Peyer's patch (tissue), 4 donors: ENCODE results near the gene FOCAD. TPM values are rescaled to one million over a fixed set of nuclear protein-coding genes. Genes with fewer than 3 reads are reported as not detected.
A peak's percentile ranks its signal among the peaks of the same experiment; 100 is the strongest.

Source experiments
- DNase-seq, 3 donors: peaks; one replicate each; pipeline ENCODE4 v3.0.0-alpha.2; 2017 to 2019
- H3K27ac ChIP-seq, 4 donors: fragments of 200-600 bp; sonication (generic); one replicate each; pipeline ENCODE4 v1.5.1; 2016 to 2019
- H3K27me3 ChIP-seq, 2 donors: fragments of 200-600 bp; sonication (generic); one replicate each; pipeline ENCODE4 v1.5.1; 2019
- H3K36me3 ChIP-seq, 3 donors: fragments of 200-600 bp; sonication (generic); one replicate each; pipeline ENCODE4 v1.5.1; 2016 to 2019
- H3K4me1 ChIP-seq, 4 donors: fragments of 200-600 bp; sonication (generic); one replicate each; pipeline ENCODE4 v1.5.1; 2016 to 2019
- H3K4me3 ChIP-seq, 4 donors: fragments of 200-600 bp; sonication (generic); 1 replicate in 3 of 4; 2 replicates in 1 of 4; pipeline ENCODE4 v1.5.1; 2016 to 2019; ENCODE audit warnings: mild to moderate bottlenecking in 1 of 4
- H3K9me3 ChIP-seq, 4 donors: fragments of 200-600 bp; sonication (generic); one replicate each; pipeline ENCODE4 v1.5.1; 2016 to 2019; ENCODE audit warnings: mild to moderate bottlenecking in 1 of 4
- CTCF ChIP-seq, 6 experiments: fragments of 450-650 bp in 4 of 6; fragments of 200-600 bp in 2 of 6; sonication (generic) in 1 of 6; IDR thresholded peaks; one replicate each; pipeline ENCODE4 v1.5.1; 2017 to 2019; ENCODE audit warnings: antibody characterized with exemption in 6 of 6, mild to moderate bottlenecking in 3 of 6, moderate library complexity in 1 of 6
- POLR2A ChIP-seq, 2 donors: fragments of 450-650 bp; IDR thresholded peaks; one replicate each; pipeline ENCODE4 v1.5.1; 2017; ENCODE audit warnings: antibody characterized with exemption in 2 of 2, mild to moderate bottlenecking in 2 of 2, moderate library complexity in 2 of 2
- total RNA-seq, 4 donors: library from RNA; depleted of rRNA; stranded (reverse); fragments of >200 nt; gene quantifications; one replicate each; pipeline ENCODE4 v1.1.0, GENCODE V29; 2016

FOCAD gene
- total RNA-seq, 4 donors from 2014 or later, result 19.4 to 42.1 (median 28.7) TPM

- peak in 1 of 3 donors; percentile 42 for DNase-seq
- Histone ChIP-seq H3K4me3 (no peak overlapping the region), H3K27ac (peak overlapping the region in 1 of 4 donors; percentile 50), H3K4me1 (peaks cover 0 to 3% (median 0%) of the 10 kb centered on the region in 4 donors), H3K9me3 (no peaks in the 10 kb centered on the region), H3K27me3 (no peaks in the 10 kb centered on the region), H3K36me3 (no peaks in the 10 kb centered on the region)
- TF ChIP-seq POLR2A (IDR thresholded peaks at IDR 0.05) (no peak), CTCF (IDR thresholded peaks at IDR 0.05) (no peak)
Observed at GRCh38 chr9:20996809-20997208, 312.8 kb downstream of the FOCAD start.

DNA sequence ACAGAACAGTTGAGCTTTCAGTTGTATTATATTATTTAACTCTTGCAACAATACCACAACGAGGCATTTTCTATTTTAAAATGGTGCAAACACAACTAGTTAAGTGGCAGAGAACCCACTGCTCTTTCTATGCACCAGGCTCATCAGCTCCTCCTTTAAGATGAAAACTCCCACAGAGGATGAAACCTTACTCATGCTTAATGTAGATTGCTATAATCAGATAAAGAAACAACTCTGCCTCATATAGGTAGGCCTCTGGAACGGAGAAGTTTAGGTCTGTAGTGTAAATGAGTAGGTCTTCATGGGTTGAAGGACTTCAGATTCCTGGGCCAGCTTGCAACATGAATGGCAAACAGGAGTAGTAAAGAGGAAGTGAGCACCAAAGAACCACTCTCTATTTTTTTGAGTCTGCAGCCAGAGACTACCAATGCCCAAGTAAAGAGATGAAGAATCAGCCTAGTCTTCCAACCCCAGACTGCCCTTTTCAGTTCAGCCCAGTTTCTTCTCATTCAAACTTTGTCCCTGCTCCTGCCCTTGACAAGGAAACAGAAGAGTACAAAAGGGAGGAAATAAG lies 313.5 kb downstream of the FOCAD start:
- H3K27ac ChIP-seq, result peak overlapping the region in 2 of 4 donors; percentile 21 to 32

DNA sequence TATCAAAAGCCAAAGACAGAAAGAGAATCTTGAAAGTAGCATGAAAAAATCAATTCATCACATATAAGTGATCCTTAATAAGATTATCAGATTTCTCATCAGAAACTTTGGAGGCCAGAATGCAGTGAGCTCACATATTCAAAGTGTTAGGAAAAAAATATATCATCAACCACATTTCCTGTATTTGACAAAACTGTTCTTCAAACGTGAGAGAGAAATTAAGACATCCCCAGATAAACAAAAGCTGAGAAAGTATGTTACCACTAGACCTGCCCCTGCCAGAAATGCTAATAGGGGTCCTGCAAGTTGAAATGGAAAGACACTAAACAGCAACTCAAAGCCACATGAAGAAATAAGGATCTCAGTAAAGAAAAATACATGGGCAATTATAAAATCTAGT lies 317.5 kb downstream of the FOCAD start:
- TF ChIP-seq POLR2A (IDR thresholded peaks at IDR 0.05), result no peak
- TF ChIP-seq CTCF (IDR thresholded peaks at IDR 0.05), result no peak

More for the DNA sequence above, 313.5 kb downstream of the FOCAD start:
- H3K4me3 ChIP-seq, result no peak overlapping the region
- DNase-seq, result no peak
- no peaks in the 10 kb centered on the region for H3K36me3 ChIP-seq
- H3K27me3 ChIP-seq, result no peaks in the 10 kb centered on the region
- TF ChIP-seq CTCF (IDR thresholded peaks at IDR 0.05) (no peak), POLR2A (IDR thresholded peaks at IDR 0.05) (no peak)
- H3K4me1 ChIP-seq, result peaks cover 0 to 3% (median 0%) of the 10 kb centered on the region in 4 donors
- H3K9me3 ChIP-seq, result no peaks in the 10 kb centered on the region

GRCh38 chr9:21002040-21002439 lies 318.0 kb downstream of the FOCAD start:
- Histone ChIP-seq H3K27me3 (no peaks in the 10 kb centered on the region), H3K4me1 (no peaks in the 10 kb centered on the region), H3K27ac (peak overlapping the region in 3 of 4 donors; percentile 3 to 23 (median 18)), H3K9me3 (no peaks in the 10 kb centered on the region), H3K36me3 (peaks cover 0 to 6% (median 0%) of the 10 kb centered on the region in 3 donors), H3K4me3 (no peak overlapping the region)
- no peak for DNase-seq
- TF ChIP-seq CTCF (IDR thresholded peaks at IDR 0.05) (no peak), POLR2A (IDR thresholded peaks at IDR 0.05) (no peak)

More for the DNA sequence above, 317.5 kb downstream of the FOCAD start:
- H3K4me3 ChIP-seq, result no peak overlapping the region
- H3K4me1 ChIP-seq, result peaks cover 0 to 3% (median 0%) of the 10 kb centered on the region in 4 donors
- H3K27ac ChIP-seq, result peak overlapping the region in 2 of 4 donors; percentile 3 to 23
- H3K27me3 ChIP-seq, result no peaks in the 10 kb centered on the region
- no peak for DNase-seq
- peaks cover 0 to 6% (median 0%) of the 10 kb centered on the region in 3 donors for H3K36me3 ChIP-seq
- no peaks in the 10 kb centered on the region for H3K9me3 ChIP-seq

DNA sequence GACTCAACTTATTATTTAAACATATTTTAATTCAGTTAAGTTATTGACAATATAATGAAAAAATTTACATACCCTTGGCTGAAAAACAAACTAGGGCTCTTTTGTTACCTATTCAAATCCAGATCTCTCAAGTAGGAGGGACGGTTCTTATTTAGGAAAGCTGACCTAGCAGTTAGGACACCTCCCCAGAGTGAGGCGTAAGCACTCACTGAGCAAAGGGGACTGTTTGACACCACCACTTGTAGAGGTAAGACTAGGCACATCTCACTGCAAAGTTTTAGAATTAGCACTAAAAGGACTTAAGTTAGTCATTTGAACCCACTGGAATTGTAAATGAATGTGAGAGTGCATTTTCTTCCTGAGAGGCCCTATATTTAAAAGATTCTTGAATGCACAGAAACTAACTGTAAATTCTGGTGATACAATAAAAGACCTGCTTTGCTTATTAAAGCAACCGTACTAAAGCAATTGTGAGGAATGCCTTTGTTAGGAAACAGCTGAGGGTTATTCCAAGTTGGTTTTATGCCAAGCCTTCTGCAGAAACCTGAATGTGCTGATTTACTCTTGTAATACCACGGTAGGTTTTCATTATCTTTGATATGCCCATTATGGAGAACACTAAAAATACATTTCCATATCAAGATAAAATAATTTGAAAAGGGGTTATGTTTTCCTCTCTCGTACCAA lies 331.2 kb downstream of the FOCAD start:
- H3K27me3 ChIP-seq, result no peaks in the 10 kb centered on the region
- no peak overlapping the region for H3K4me3 ChIP-seq
- no peaks in the 10 kb centered on the region for H3K36me3 ChIP-seq
- no peak for DNase-seq
- H3K9me3 ChIP-seq, result no peaks in the 10 kb centered on the region
- no peak for TF ChIP-seq CTCF (IDR thresholded peaks at IDR 0.05)
- TF ChIP-seq POLR2A (IDR thresholded peaks at IDR 0.05), result no peak
- H3K4me1 ChIP-seq, result no peaks in the 10 kb centered on the region
- no peak overlapping the region for H3K27ac ChIP-seq
